HuH-7.5 (cell line): ENCODE measurements around the gene KIAA0753.

Experiments
- DNase-seq: peaks from one replicate; pipeline ENCODE4 v3.0.0; 2011; ENCODE audit warnings: low spot score

The KIAA0753 gene

GRCh38 chr17:6569370-6570285 is 70.9 kb downstream of the KIAA0753 start:
- DNase-seq = no peak

- no peak for DNase-seq
Observed at GRCh38 chr17:6568184-6568758, 72.2 kb downstream of the KIAA0753 start.

GRCh38 chr17:6567528-6568183 is 72.9 kb downstream of the KIAA0753 start:
- no peak for DNase-seq

- no peak for DNase-seq
Observed at GRCh38 chr17:6561446-6561845, 79.1 kb downstream of the KIAA0753 start.

- no peak for DNase-seq
Observed at GRCh38 chr17:6560496-6560895, 80.0 kb downstream of the KIAA0753 start.

GRCh38 chr17:6559753-6560215 is 80.7 kb downstream of the KIAA0753 start:
- no peak for DNase-seq

GRCh38 chr17:6558932-6559752 is 81.4 kb downstream of the KIAA0753 start:
- DNase-seq = no peak

GRCh38 chr17:6558276-6558675 is 82.2 kb downstream of the KIAA0753 start:
- no peak for DNase-seq

- no peak for DNase-seq
Observed at GRCh38 chr17:6557040-6557438, 83.5 kb downstream of the KIAA0753 start.

- DNase-seq = no peak
Observed at GRCh38 chr17:6556121-6557039, 84.1 kb downstream of the KIAA0753 start, which contains the start of gene PITPNM3. Gene PITPNM3 (minus strand): TSS chr17:6556555. CDS start chr17:6556406, 149 bp downstream.

- DNase-seq = no peak
Observed at GRCh38 chr17:6555331-6556120, 85.0 kb downstream of the KIAA0753 start.

GRCh38 chr17:6554871-6555330 is 85.6 kb downstream of the KIAA0753 start:
- DNase-seq = no peak

GRCh38 chr17:6554342-6554741 is 86.2 kb downstream of the KIAA0753 start:
- DNase-seq = no peak

GRCh38 chr17:6551869-6552531 is 88.5 kb downstream of the KIAA0753 start:
- DNase-seq = no peak

- no peak for DNase-seq
Observed at GRCh38 chr17:6551356-6551755, 89.2 kb downstream of the KIAA0753 start.

GRCh38 chr17:6549384-6550036 is 91.0 kb downstream of the KIAA0753 start:
- no peak for DNase-seq

GRCh38 chr17:6548578-6549330 is 91.8 kb downstream of the KIAA0753 start:
- no peak for DNase-seq

GRCh38 chr17:6548034-6548433 is 92.5 kb downstream of the KIAA0753 start:
- no peak for DNase-seq
